ENCODE measurements around the gene ANKLE2. TPM values are rescaled to one million over a fixed set of nuclear protein-coding genes. Genes with fewer than 3 reads are reported as not detected.

The ANKLE2 gene
- total and polyA plus RNA-seq, 2 of the 8 experiments (the other 6 are each of a cell fraction or from before 2014, with no cell fraction given) = 41.0 to 64.9 TPM

GRCh38 chr12:132698341-132698740, 63.3 kb downstream of the ANKLE2 start:
- 80% methylated on average over 5 of the region's 5 CpGs; no CpG with 5 or more reads in 1 of the 2 experiments for WGBS, 2 experiments (ENCODE audit: extremely low coverage in 1 of 2, insufficient coverage in 1 of 2, insufficient read length in 1 of 2, insufficient replicate concordance in 2 of 2, low coverage in 1 of 2, low lambda C conversion rate in 2 of 2, missing lambda C conversion rate in 1 of 2)
- Histone ChIP-seq H3K18ac (ENCODE audit: extremely low read depth, low read length) (no peak overlapping the region), H3K9ac (replicated peaks in 1 of 4; ENCODE audit: extremely low read depth in 1 of 4, low read depth in 3 of 4, low read length in 3 of 4) (no peak overlapping the region), H3K79me2 (ENCODE audit: control insufficient read depth in 1 of 2, insufficient read depth in 2 of 2, low read length in 2 of 2) (no peaks in the 10 kb centered on the region), H3K27ac (ENCODE audit: low read depth, low read length) (no peak overlapping the region), H2AFZ (ENCODE audit: low read length) (no peak overlapping the region), H3K23me2 (ENCODE audit: low read depth, low read length) (no peaks in the 10 kb centered on the region), H2BK5ac (ENCODE audit: low read depth, low read length) (no peak overlapping the region), H2BK20ac (ENCODE audit: low read length) (no peak overlapping the region), H3K4ac (replicated peaks; ENCODE audit: insufficient read length, low read depth, low read length) (no peak overlapping the region), H3K27me3 (replicated peaks in 1 of 4; ENCODE audit: control insufficient read depth in 3 of 4, extremely low read depth in 1 of 4, insufficient read depth in 3 of 4, low read length in 3 of 4) (no peaks in the 10 kb centered on the region), H3K9me3 (ENCODE audit: insufficient read depth in 2 of 2, low read depth in 1 of 2, low read length in 1 of 2) (no peaks in the 10 kb centered on the region), H3K4me3 (ENCODE audit: extremely low read depth in 1 of 4, insufficient read depth in 2 of 4, low read depth in 3 of 4, low read length in 4 of 4) (no peak overlapping the region), H3K79me1 (ENCODE audit: low read depth, low read length) (no peaks in the 10 kb centered on the region), H3K4me2 (ENCODE audit: insufficient read depth in 1 of 2, low read depth in 2 of 2, low read length in 2 of 2) (no peak overlapping the region), H4K91ac (replicated peaks; ENCODE audit: insufficient read length, low read length) (no peak overlapping the region), H3K4me1 (replicated peaks in 1 of 4; ENCODE audit: control insufficient read depth in 3 of 4, insufficient read depth in 4 of 4, low read length in 3 of 4) (no peaks in the 10 kb centered on the region; a peak in 1 of 7 replicates), H2BK12ac (ENCODE audit: low read depth, low read length) (no peak overlapping the region), H4K8ac (ENCODE audit: extremely low read depth, insufficient read depth, low read length) (no peak overlapping the region), H4K5ac (ENCODE audit: insufficient read length, low read depth, low read length) (no peak overlapping the region), H3K56ac (replicated peaks; ENCODE audit: insufficient read length, low read depth, low read length) (no peak overlapping the region), H3K14ac (ENCODE audit: insufficient read length) (no peak overlapping the region), H2BK15ac (ENCODE audit: low read length) (no peak overlapping the region), H2BK120ac (replicated peaks; ENCODE audit: low read depth, low read length) (no peak overlapping the region), H4K20me1 (replicated peaks in 1 of 2; ENCODE audit: control insufficient read depth in 1 of 2, insufficient read depth in 2 of 2, low read length in 2 of 2) (peaks cover 2 to 3% of the 10 kb centered on the region in 2 experiments), H3K36me3 (ENCODE audit: control insufficient read depth in 2 of 4, insufficient read depth in 4 of 4, low read length in 3 of 4) (peaks cover 4 to 21% (median 14%) of the 10 kb centered on the region in 4 experiments; a peak in 5 of 8 replicates), H2AK5ac (ENCODE audit: low read depth, low read length) (no peak overlapping the region), H3K23ac (ENCODE audit: insufficient read length) (no peak overlapping the region)
- ChIA-PET CTCF (ENCODE audit: partially characterized antibody) (no interaction called here), POLR2A (ENCODE audit: partially characterized antibody) (interaction anchor here (1.0 to 1.3 kb wide), 3 partner anchors 9 to 42 kb away, joined by 4 to 5 read pairs (median 4); no protein-coding TSS in a partner anchor)
- DNase-seq (ENCODE audit: low read depth in 1 of 2, low spot score in 2 of 2) = no peak
- FAIRE-seq = no peak
- TF ChIP-seq SP4 (IDR thresholded peaks at IDR 0.05; ENCODE audit: low read length) (no peak), SP1 (IDR thresholded peaks at IDR 0.05; ENCODE audit: low read depth, low read length) (no peak), MAFK (IDR thresholded peaks at IDR 0.05; ENCODE audit: low read depth, low read length) (no peak), TBP (IDR thresholded peaks at IDR 0.05; ENCODE audit: low read depth, low read length) (no peak), CBX8 (IDR thresholded peaks at IDR 0.05; ENCODE audit: borderline replicate concordance, low read depth, low read length) (no peak), ASH2L (IDR thresholded peaks at IDR 0.05; ENCODE audit: low read length) (no peak), EZH2 (IDR thresholded peaks at IDR 0.05; ENCODE audit: low read depth, low read length, severe bottlenecking) (no peak)

Data from H1 (cell line).